Neural cell (in vitro differentiated cells): ENCODE data around the gene CMBL. TPM values are rescaled to one million over a fixed set of nuclear protein-coding genes. Genes with fewer than 3 reads are reported as not detected.

Experiments
- H2AFZ ChIP-seq: fragments of 200-600, 300-800 bp; sonication (generic), shearing (Covaris generic); 2 replicates; pipeline ENCODE4 v1.6.0; 2014; ENCODE audit warnings: low read depth, mild to moderate bottlenecking, antibody characterized with exemption, low read length, moderate library complexity
- H3F3A ChIP-seq: fragments of 200-600 bp; shearing (Covaris generic); 2 replicates; pipeline ENCODE4 v1.6.1; 2016; ENCODE audit warnings: mild to moderate bottlenecking, moderate library complexity, mixed read lengths, antibody characterized with exemption, low read length; ENCODE audit not compliant: insufficient read depth, poor library complexity, severe bottlenecking
- H3K27ac ChIP-seq: fragments of 200-600, 300-800 bp; sonication (generic), shearing (Covaris generic); 2 replicates; pipeline ENCODE4 v1.5.1; 2014; ENCODE audit warnings: mild to moderate bottlenecking, low read length, moderate library complexity
- H3K27me3 ChIP-seq: fragments of 300-800, 200-600 bp; sonication (generic), shearing (Covaris generic); 2 replicates; pipeline ENCODE4 v1.6.0; 2014; ENCODE audit warnings: mild to moderate bottlenecking, low read depth, low read length, moderate library complexity; ENCODE audit not compliant: insufficient read depth
- H3K36me3 ChIP-seq: fragments of 300-800, 200-600 bp; sonication (generic), shearing (Covaris generic); 2 replicates; pipeline ENCODE4 v1.5.1; 2014; ENCODE audit warnings: mild to moderate bottlenecking, antibody characterized with exemption, low read length, moderate library complexity; ENCODE audit not compliant: insufficient read depth
- H3K4me2 ChIP-seq: fragments of 300-800, 200-600 bp; sonication (generic), shearing (Covaris generic); 2 replicates; pipeline ENCODE4 v1.6.0; 2014; ENCODE audit warnings: mild to moderate bottlenecking, low read length
- H3K4me3 ChIP-seq: fragments of 300-800, 200-600 bp; sonication (generic), shearing (Covaris generic); 2 replicates; pipeline ENCODE4 v1.5.1; 2014; ENCODE audit warnings: mild to moderate bottlenecking, low read length, moderate library complexity
- H3K79me2 ChIP-seq: fragments of 200-600 bp; shearing (Covaris generic); replicated peaks from 2 replicates; pipeline ENCODE4 v1.6.0; 2014; ENCODE audit warnings: mild to moderate bottlenecking, low read length, moderate library complexity; ENCODE audit not compliant: insufficient read depth
- H3K9ac ChIP-seq: fragments of 300-800, 200-600 bp; sonication (generic), shearing (Covaris generic); 2 replicates; pipeline ENCODE4 v1.6.1; 2016; ENCODE audit warnings: mild to moderate bottlenecking, low read length, mixed read lengths
- H3K9me2 ChIP-seq: fragments of 200-600 bp; shearing (Covaris generic); 2 replicates; pipeline ENCODE4 v1.6.1; 2016; ENCODE audit warnings: mild to moderate bottlenecking, low read length, mixed read lengths; ENCODE audit not compliant: insufficient read depth
- H3K9me3 ChIP-seq: fragments of 200-600, 300-800 bp; sonication (generic), shearing (Covaris generic); 2 replicates; pipeline ENCODE4 v1.6.1; 2016; ENCODE audit warnings: mild to moderate bottlenecking, mixed run types, low read length, moderate library complexity, mixed read lengths
- H4K20me1 ChIP-seq: fragments of 200-600 bp; shearing (Covaris generic); 2 replicates; pipeline ENCODE4 v1.6.1; 2016; ENCODE audit warnings: mild to moderate bottlenecking, mixed run types; ENCODE audit not compliant: insufficient read depth
- CTCF ChIP-seq: fragments of 450-650 bp; IDR thresholded peaks from 2 replicates; pipeline ENCODE4 v1.5.1; 2014; ENCODE audit warnings: antibody characterized with exemption, mild to moderate bottlenecking, moderate library complexity; ENCODE audit not compliant: poor library complexity, severe bottlenecking
- EP300 ChIP-seq: fragments of 450-650 bp; conservative IDR thresholded peaks from 2 replicates; pipeline ENCODE4 v1.6.1; 2014; ENCODE audit warnings: antibody characterized with exemption, mild to moderate bottlenecking, moderate library complexity; ENCODE audit not compliant: poor library complexity, severe bottlenecking
- EZH2 ChIP-seq: fragments of 200-600, 300-800 bp; shearing (Covaris generic), sonication (generic); IDR thresholded peaks from 2 replicates; pipeline ENCODE4 v1.6.1; 2014; ENCODE audit warnings: antibody characterized with exemption, low read length, borderline replicate concordance, mild to moderate bottlenecking; ENCODE audit not compliant: insufficient read depth, poor library complexity, severe bottlenecking
- MXI1 ChIP-seq: fragments of 450-650 bp; conservative IDR thresholded peaks from 2 replicates; pipeline ENCODE4 v1.6.1; 2014; ENCODE audit warnings: antibody characterized with exemption, mild to moderate bottlenecking; ENCODE audit not compliant: poor library complexity, severe bottlenecking
- POLR2AphosphoS5 ChIP-seq: IDR thresholded peaks from 2 replicates; pipeline ENCODE4 v1.6.1; 2012
- RAD21 ChIP-seq: fragments of 450-650 bp; conservative IDR thresholded peaks from 2 replicates; pipeline ENCODE4 v1.6.1; 2014; ENCODE audit warnings: antibody characterized with exemption, mild to moderate bottlenecking, moderate library complexity
- SMC3 ChIP-seq: fragments of 450-650 bp; conservative IDR thresholded peaks from 2 replicates; pipeline ENCODE4 v1.6.1; 2014; ENCODE audit warnings: antibody characterized with exemption, mild to moderate bottlenecking, moderate library complexity; ENCODE audit not compliant: poor library complexity
- TAF1 ChIP-seq: IDR thresholded peaks from 2 replicates; pipeline ENCODE4 v1.6.1; 2012; ENCODE audit warnings: low read depth
- polyA plus RNA-seq: library from polyadenylated mRNA; depleted of rRNA; stranded (reverse); fragments of >200 nt; gene quantifications from 2 replicates; pipeline ENCODE4 v1.2.3, GENCODE V29; 2014
- TF ChIP-seq, protein P1 (sequence below): IDR thresholded peaks from 2 replicates; pipeline ENCODE4 v1.6.1; 2012; ENCODE audit warnings: borderline replicate concordance

The CMBL gene
- polyA plus RNA-seq, 1 donor from 2014 or later: 0.58 TPM

- Histone ChIP-seq H3K9ac (no peak overlapping the region), H3K9me2 (no peaks in the 10 kb centered on the region), H3F3A (no peaks in the 10 kb centered on the region), H3K79me2 (no peaks in the 10 kb centered on the region), H2AFZ (no peak overlapping the region), H3K4me3 (no peak overlapping the region), H3K36me3 (no peaks in the 10 kb centered on the region), H3K4me2 (no peak overlapping the region), H3K27ac (no peak overlapping the region), H3K27me3 (no peaks in the 10 kb centered on the region), H3K9me3 (no peaks in the 10 kb centered on the region), H4K20me1 (no peaks in the 10 kb centered on the region)
- TF ChIP-seq CTCF (no peak), POLR2AphosphoS5 (no peak), EP300 (no peak), EZH2 (no peak), SMC3 (no peak), TAF1 (no peak), RAD21 (no peak), MXI1 (no peak)
- TF ChIP-seq, protein P1, sequence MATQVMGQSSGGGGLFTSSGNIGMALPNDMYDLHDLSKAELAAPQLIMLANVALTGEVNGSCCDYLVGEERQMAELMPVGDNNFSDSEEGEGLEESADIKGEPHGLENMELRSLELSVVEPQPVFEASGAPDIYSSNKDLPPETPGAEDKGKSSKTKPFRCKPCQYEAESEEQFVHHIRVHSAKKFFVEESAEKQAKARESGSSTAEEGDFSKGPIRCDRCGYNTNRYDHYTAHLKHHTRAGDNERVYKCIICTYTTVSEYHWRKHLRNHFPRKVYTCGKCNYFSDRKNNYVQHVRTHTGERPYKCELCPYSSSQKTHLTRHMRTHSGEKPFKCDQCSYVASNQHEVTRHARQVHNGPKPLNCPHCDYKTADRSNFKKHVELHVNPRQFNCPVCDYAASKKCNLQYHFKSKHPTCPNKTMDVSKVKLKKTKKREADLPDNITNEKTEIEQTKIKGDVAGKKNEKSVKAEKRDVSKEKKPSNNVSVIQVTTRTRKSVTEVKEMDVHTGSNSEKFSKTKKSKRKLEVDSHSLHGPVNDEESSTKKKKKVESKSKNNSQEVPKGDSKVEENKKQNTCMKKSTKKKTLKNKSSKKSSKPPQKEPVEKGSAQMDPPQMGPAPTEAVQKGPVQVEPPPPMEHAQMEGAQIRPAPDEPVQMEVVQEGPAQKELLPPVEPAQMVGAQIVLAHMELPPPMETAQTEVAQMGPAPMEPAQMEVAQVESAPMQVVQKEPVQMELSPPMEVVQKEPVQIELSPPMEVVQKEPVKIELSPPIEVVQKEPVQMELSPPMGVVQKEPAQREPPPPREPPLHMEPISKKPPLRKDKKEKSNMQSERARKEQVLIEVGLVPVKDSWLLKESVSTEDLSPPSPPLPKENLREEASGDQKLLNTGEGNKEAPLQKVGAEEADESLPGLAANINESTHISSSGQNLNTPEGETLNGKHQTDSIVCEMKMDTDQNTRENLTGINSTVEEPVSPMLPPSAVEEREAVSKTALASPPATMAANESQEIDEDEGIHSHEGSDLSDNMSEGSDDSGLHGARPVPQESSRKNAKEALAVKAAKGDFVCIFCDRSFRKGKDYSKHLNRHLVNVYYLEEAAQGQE: no peak
Observed at GRCh38 chr5:10297646-10298204, 10.0 kb downstream of the CMBL start.

DNA sequence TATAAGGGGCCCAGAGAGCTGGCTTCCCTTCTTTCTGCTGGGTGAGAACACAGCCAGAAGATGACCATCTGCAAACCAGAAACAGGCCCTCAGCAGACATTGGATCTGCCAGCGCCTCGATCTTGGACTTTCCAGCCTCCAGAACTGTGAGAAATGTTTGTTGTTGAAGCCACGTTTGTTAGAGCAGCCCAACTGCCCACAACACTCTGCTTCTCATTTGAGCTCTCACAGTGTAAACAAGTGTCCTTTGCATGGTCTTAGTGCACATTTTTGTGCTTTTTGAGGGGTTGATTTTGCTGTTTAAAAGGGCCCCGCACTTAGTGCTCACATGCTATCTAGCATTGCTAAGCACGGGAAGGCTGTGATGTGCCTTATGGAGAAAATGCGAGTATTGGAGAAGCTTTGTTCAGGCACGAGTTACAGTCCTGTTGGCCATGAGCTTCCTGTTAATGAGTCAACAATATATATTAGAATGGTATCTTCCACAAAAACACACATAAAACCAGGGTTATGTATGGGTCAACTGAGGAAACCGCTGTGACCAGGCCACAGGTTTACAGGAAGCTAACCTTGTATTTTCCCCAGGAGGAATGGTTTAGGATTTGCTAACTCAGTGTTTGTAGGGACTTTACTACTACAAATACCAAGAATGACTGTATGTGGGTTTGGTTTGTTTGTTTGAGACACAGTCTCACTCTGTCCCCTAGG lies 11.9 kb downstream of the CMBL start:
- TF ChIP-seq EZH2 (no peak), EP300 (no peak), POLR2AphosphoS5 (no peak), SMC3 (no peak), RAD21 (no peak), MXI1 (no peak), CTCF (no peak), TAF1 (no peak)
- TF ChIP-seq, protein P1: no peak
- Histone ChIP-seq H3K9ac (no peak overlapping the region), H4K20me1 (no peaks in the 10 kb centered on the region), H3K9me2 (no peaks in the 10 kb centered on the region), H3K4me3 (no peak overlapping the region), H2AFZ (no peak overlapping the region), H3K36me3 (no peaks in the 10 kb centered on the region), H3K4me2 (no peak overlapping the region), H3K9me3 (no peaks in the 10 kb centered on the region), H3K27me3 (no peaks in the 10 kb centered on the region), H3K27ac (no peak overlapping the region), H3K79me2 (no peaks in the 10 kb centered on the region), H3F3A (no peaks in the 10 kb centered on the region)
